HUES64 (cell line): Measurements from ENCODE around the gene LHFPL3.

Source experiments
- H3K27ac ChIP-seq: 2 replicates; pipeline ENCODE4 v1.7.0; 2013; ENCODE audit warnings: low read depth, low read length, inconsistent platforms
- H3K27me3 ChIP-seq: 2 replicates; pipeline ENCODE4 v1.6.1; 2013; ENCODE audit warnings: mild to moderate bottlenecking, low read length; ENCODE audit not compliant: insufficient read depth
- H3K36me3 ChIP-seq: 2 replicates; pipeline ENCODE4 v1.6.1; 2013; ENCODE audit warnings: mild to moderate bottlenecking, low read length; ENCODE audit not compliant: insufficient read depth
- H3K4me1 ChIP-seq: 2 replicates; pipeline ENCODE4 v1.6.1; 2013; ENCODE audit warnings: mild to moderate bottlenecking, low read length, moderate library complexity; ENCODE audit not compliant: insufficient read depth
- H3K4me3 ChIP-seq: 2 replicates; pipeline ENCODE4 v1.5.1; 2013; ENCODE audit warnings: mild to moderate bottlenecking, low read length, moderate library complexity
- H3K9ac ChIP-seq: 2 replicates; pipeline ENCODE4 v1.6.1; 2013; ENCODE audit warnings: mild to moderate bottlenecking, low read depth, low read length
- H3K9me3 ChIP-seq: 2 replicates; pipeline ENCODE4 v1.6.1; 2013; ENCODE audit warnings: low read depth, low read length; ENCODE audit not compliant: insufficient read depth
- WGBS: fragments of 150-250, 120-280 bp; methylation state at CpG from one replicate; pipeline ENCODE4 v1.1.7; 2013; ENCODE audit warnings: missing lambda C conversion rate; 5-methylcytosine and 5-hydroxymethylcytosine counted together

The LHFPL3 gene

GRCh38 chr7:104482362-104483037 lies 154.1 kb downstream of the LHFPL3 start:
- H3K27me3 ChIP-seq: 0 out of 2 replicates have a peak, but pooled peaks cover 3% of the 10 kb centered on the region
- 91% methylated on average over 6 of the region's 6 CpGs for WGBS

DNA sequence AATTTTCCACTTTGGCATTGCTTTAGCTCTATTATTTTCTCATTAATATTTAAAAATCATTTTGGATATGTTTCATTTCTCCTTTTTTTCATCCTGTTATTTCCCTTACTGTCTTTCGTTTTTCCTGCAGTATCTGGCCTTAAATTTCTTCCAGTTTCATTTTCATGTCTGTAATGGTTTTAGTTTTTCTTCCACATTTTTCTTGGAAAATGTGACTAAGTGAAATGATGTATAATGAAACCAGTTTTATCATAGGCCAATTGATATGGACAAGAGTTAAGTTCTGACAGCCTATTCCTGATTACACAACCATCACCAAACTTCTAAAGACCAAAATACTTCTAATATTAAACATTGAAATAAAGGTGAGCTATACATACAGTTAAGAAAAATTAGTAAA lies 158.5 kb downstream of the LHFPL3 start:
- no peak overlapping the region for H3K27ac ChIP-seq
- H3K36me3 ChIP-seq: no peaks in the 10 kb centered on the region
- WGBS: no CpG with 5 or more reads among the region's 1 CpG

More at GRCh38 chr7:104482362-104483037, 154.1 kb downstream of the LHFPL3 start:
- H3K4me1 ChIP-seq: no peaks in the 10 kb centered on the region
- H3K9me3 ChIP-seq: no peaks in the 10 kb centered on the region
- H3K36me3 ChIP-seq: no peaks in the 10 kb centered on the region
- no peak overlapping the region for H3K4me3 ChIP-seq
- no peak overlapping the region for H3K9ac ChIP-seq
- H3K27ac ChIP-seq: no peak overlapping the region

GRCh38 chr7:104487642-104488041 lies 159.2 kb downstream of the LHFPL3 start:
- no peaks in the 10 kb centered on the region for H3K27me3 ChIP-seq
- no peak overlapping the region for H3K27ac ChIP-seq
- H3K9me3 ChIP-seq: no peaks in the 10 kb centered on the region
- H3K36me3 ChIP-seq: no peaks in the 10 kb centered on the region
- no peak overlapping the region for H3K9ac ChIP-seq
- H3K4me3 ChIP-seq: no peak overlapping the region
- WGBS: 50% methylated on average over 1 of the region's 1 CpG
- H3K4me1 ChIP-seq: no peaks in the 10 kb centered on the region

More for the DNA sequence above, 158.5 kb downstream of the LHFPL3 start:
- Histone ChIP-seq H3K4me1 (no peaks in the 10 kb centered on the region), H3K27me3 (no peaks in the 10 kb centered on the region), H3K4me3 (no peak overlapping the region), H3K9ac (no peak overlapping the region), H3K9me3 (no peaks in the 10 kb centered on the region)

DNA sequence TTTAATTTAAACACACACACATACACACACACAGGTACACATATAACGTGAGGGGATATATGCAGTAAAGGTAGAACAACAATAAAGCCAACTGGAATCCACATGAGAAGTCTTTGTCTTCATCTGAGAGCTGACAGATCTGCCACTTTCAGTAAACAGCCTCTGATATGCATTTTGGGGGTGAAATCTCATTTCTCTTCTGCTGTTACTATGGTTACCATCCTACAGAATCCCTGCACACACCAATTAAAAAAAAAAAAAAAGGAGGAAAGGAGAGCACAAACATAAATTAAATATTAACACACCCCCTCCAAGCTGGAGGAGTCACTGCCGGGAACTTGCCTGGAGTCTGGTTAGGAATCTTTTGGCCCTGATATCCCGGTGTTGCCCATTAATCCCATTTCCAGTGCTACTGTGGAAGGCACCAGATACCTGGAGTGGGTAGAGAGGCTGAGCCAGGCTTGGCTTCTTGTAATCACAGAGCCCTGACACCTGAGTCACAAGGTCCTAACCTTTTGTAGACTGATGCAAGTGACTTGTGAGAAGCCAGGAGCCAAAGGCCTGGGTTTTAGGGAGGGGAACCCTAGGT lies 169.1 kb downstream of the LHFPL3 start:
- H3K36me3 ChIP-seq: no peaks in the 10 kb centered on the region
- no peaks in the 10 kb centered on the region for H3K9me3 ChIP-seq
- H3K4me1 ChIP-seq: no peaks in the 10 kb centered on the region
- H3K4me3 ChIP-seq: no peak overlapping the region
- WGBS: 75% methylated on average over 3 of the region's 3 CpGs
- H3K27me3 ChIP-seq: no peaks in the 10 kb centered on the region
- H3K9ac ChIP-seq: no peak overlapping the region
- no peak overlapping the region for H3K27ac ChIP-seq

DNA sequence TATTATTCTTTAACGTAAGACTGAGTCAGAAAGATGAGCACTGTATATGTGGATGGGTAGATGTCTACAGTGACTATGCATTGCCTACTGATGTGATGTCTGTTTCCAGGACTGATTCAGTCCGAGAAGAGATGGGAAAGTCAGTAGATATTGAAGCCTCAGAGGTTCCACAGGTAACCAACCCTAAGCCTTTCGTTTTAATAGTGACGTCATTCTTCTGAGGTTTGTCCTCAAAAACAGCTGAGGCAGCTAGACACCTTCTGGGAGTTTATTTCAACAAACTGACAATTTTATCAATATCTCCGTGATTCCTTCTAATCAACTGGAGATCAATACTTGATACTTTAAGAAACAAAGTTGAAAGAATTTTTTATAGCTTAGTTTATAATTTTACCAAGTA lies 171.6 kb downstream of the LHFPL3 start:
- 88% methylated on average over 4 of the region's 5 CpGs for WGBS
- H3K9ac ChIP-seq: no peak overlapping the region
- no peak overlapping the region for H3K27ac ChIP-seq
- H3K4me1 ChIP-seq: no peaks in the 10 kb centered on the region
- H3K27me3 ChIP-seq: no peaks in the 10 kb centered on the region
- no peaks in the 10 kb centered on the region for H3K9me3 ChIP-seq
- H3K4me3 ChIP-seq: no peak overlapping the region
- no peaks in the 10 kb centered on the region for H3K36me3 ChIP-seq

GRCh38 chr7:104509874-104510273 lies 181.5 kb downstream of the LHFPL3 start:
- H3K36me3 ChIP-seq: no peaks in the 10 kb centered on the region
- H3K4me3 ChIP-seq: no peak overlapping the region
- H3K4me1 ChIP-seq: no peaks in the 10 kb centered on the region
- no peak overlapping the region for H3K9ac ChIP-seq
- H3K27ac ChIP-seq: no peak overlapping the region
- no peaks in the 10 kb centered on the region for H3K27me3 ChIP-seq
- H3K9me3 ChIP-seq: no peaks in the 10 kb centered on the region

DNA sequence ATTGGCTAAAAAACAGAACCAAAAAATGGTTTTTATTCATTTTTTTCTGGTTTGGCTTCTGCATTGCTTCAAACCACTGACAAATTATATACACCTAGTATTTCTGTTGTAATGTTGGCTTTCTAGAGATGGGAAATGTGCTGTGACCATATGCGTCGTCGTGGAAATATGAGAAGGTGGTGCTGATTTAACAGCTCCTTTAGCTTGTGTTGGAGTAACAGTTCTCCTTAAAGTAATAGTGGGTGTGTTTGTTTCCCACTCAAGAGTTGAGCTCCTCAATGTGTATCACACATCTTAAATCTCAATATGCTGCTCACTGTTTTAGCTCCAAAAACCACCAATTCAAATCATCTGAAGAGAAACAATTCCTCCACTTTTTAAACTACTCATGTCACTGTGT lies 196.4 kb downstream of the LHFPL3 start:
- H3K9me3 ChIP-seq: no peaks in the 10 kb centered on the region
- H3K36me3 ChIP-seq: no peaks in the 10 kb centered on the region
- no peak overlapping the region for H3K4me3 ChIP-seq
- H3K9ac ChIP-seq: no peak overlapping the region
- no peaks in the 10 kb centered on the region for H3K4me1 ChIP-seq
- 55% methylated on average over 3 of the region's 3 CpGs for WGBS
- no peaks in the 10 kb centered on the region for H3K27me3 ChIP-seq
- H3K27ac ChIP-seq: no peak overlapping the region

- Histone ChIP-seq H3K9ac (no peak overlapping the region), H3K9me3 (no peaks in the 10 kb centered on the region), H3K4me3 (no peak overlapping the region), H3K4me1 (no peaks in the 10 kb centered on the region), H3K36me3 (no peaks in the 10 kb centered on the region), H3K27ac (no peak overlapping the region), H3K27me3 (no peaks in the 10 kb centered on the region)
Observed at GRCh38 chr7:104528142-104528541, 199.7 kb downstream of the LHFPL3 start.

GRCh38 chr7:104529567-104529966 lies 201.2 kb downstream of the LHFPL3 start:
- no peaks in the 10 kb centered on the region for H3K36me3 ChIP-seq
- H3K9me3 ChIP-seq: no peaks in the 10 kb centered on the region
- no peak overlapping the region for H3K27ac ChIP-seq
- WGBS: 72% methylated on average over 2 of the region's 2 CpGs
- H3K9ac ChIP-seq: no peak overlapping the region
- no peak overlapping the region for H3K4me3 ChIP-seq
- no peaks in the 10 kb centered on the region for H3K27me3 ChIP-seq
- H3K4me1 ChIP-seq: no peaks in the 10 kb centered on the region

- Histone ChIP-seq H3K4me3 (no peak overlapping the region), H3K4me1 (no peaks in the 10 kb centered on the region), H3K9me3 (no peaks in the 10 kb centered on the region), H3K9ac (no peak overlapping the region), H3K36me3 (no peaks in the 10 kb centered on the region), H3K27ac (no peak overlapping the region), H3K27me3 (no peaks in the 10 kb centered on the region; the same call in 1 of the 2 replicates)
- WGBS: 90% methylated on average over 5 of the region's 5 CpGs
Observed at GRCh38 chr7:104530251-104530650, 201.8 kb downstream of the LHFPL3 start.

GRCh38 chr7:104534149-104534548 lies 205.7 kb downstream of the LHFPL3 start:
- Histone ChIP-seq H3K4me3 (no peak overlapping the region), H3K27ac (no peak overlapping the region), H3K27me3 (no peaks in the 10 kb centered on the region; the same call in 1 of the 2 replicates), H3K9me3 (no peaks in the 10 kb centered on the region), H3K4me1 (no peaks in the 10 kb centered on the region), H3K36me3 (no peaks in the 10 kb centered on the region), H3K9ac (no peak overlapping the region)
- 78% methylated on average over 4 of the region's 4 CpGs for WGBS
